ENCODE data around the gene JMJD6.

The JMJD6 gene

GRCh38 chr17:76726231-76726775 is at the start of gene JMJD6:
Gene JMJD6 (minus strand): TSS chr17:76726606. CDS start chr17:76726475, 131 bp downstream.
- peak; percentile 85 for DNase-seq (ENCODE audit: low read depth)
- TF ChIP-seq CTCF (IDR thresholded peaks at IDR 0.05; ENCODE audit: control insufficient read depth, insufficient read depth, low read depth, low read length, missing control alignments) = no peak
- peak within 1 kb of the TSS; percentile 96 for H3K4me3 ChIP-seq (ENCODE audit: control insufficient read depth, low read depth, low read length)

DNA sequence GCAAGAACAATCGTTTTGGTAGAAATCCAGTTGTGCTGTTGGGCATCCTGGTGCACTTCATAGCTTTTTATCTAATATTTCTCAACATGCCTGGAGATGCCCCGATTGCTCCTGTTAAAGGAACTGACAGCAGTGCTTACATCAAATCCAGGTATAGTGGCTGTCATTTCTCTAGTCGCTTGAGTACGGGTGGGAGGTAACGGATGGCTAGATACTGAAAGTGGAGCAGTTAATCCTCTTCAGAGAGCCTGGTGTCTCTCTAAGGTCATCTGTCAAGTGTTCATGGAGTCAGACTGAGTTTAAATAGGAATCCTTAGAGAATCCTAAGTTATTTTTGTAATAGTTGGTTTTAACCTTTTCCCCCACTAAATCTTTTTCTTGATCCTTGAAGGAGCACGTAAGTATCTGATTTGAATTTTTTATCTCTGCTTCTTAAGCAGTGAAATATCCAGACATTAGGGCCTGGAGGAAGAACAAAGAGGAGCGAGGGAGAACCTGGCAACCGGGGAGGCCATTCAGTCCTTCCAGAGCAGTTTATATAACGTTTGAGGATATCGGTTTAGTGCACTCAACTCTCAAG is 48.7 kb upstream of the JMJD6 start:
- no peak for DNase-seq (ENCODE audit: low read depth)
- no peak for TF ChIP-seq CTCF (IDR thresholded peaks at IDR 0.05; ENCODE audit: control insufficient read depth, insufficient read depth, low read depth, low read length, missing control alignments)
- no peak overlapping the region for H3K4me3 ChIP-seq (ENCODE audit: control insufficient read depth, low read depth, low read length)

DNA sequence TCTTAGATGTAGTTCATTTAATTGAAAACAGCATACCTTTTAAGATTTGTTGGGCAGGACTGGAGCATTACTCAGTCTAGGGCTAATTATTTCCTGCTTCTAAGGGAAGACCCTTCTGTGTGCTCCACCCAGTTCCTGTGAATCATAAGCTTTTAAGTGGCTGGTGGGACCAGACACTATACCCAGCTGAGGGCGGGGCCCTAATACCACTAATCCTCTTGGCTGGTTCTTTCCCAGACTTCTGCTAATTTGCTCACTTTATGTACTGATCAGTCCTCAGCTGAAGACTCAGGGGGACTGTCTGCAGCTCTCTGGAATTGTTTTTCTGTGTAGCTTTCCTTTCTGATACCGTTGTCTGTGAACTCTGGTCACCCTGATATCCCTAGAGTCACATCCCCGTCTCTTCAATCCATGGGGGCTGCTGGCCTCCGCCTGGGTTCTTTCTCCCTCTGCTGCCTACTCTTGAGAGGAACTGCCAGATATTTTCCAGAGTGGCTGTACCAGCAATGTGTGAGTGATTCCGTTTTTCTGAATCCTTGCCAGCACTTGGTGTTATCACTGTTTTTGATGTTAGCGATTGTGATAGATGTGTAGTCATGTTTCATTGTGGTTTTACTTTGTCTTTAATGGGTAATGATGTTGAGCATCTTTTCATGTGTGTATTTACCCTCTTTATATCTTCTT is 46.6 kb upstream of the JMJD6 start:
- peak overlapping the region; percentile 24 for H3K4me3 ChIP-seq (ENCODE audit: control insufficient read depth, low read depth, low read length)
- peak; percentile 9 for TF ChIP-seq CTCF (IDR thresholded peaks at IDR 0.05; ENCODE audit: control insufficient read depth, insufficient read depth, low read depth, low read length, missing control alignments)
- DNase-seq (ENCODE audit: low read depth) = peak; percentile 76

DNA sequence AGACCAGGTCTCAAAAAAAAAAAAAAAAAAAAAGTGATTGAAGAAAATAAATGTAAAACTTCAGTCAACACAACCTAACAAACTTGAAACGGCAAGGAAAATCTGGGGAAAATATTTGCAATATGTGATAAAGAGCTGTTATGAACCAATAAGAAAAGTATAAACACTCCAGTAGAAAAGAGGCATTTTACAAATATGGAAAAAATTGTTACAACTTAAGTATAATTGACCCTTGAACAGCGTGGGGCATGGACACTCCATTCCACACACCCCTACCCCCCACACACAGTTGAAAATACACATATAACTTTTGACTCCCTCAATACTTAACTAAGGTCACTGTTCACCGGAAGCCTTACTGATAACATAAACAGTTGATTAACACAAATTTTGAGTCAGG is 32.2 kb upstream of the JMJD6 start:
- H3K4me3 ChIP-seq (ENCODE audit: control insufficient read depth, low read depth, low read length) = no peak overlapping the region
- no peak for TF ChIP-seq CTCF (IDR thresholded peaks at IDR 0.05; ENCODE audit: control insufficient read depth, insufficient read depth, low read depth, low read length, missing control alignments)
- DNase-seq (ENCODE audit: low read depth) = no peak

- DNase-seq (ENCODE audit: low read depth) = no peak
- TF ChIP-seq CTCF (IDR thresholded peaks at IDR 0.05; ENCODE audit: control insufficient read depth, insufficient read depth, low read depth, low read length, missing control alignments) = no peak
Measured at GRCh38 chr17:76757256-76757655, 30.9 kb upstream of the JMJD6 start.

GRCh38 chr17:76755285-76755684 is 28.9 kb upstream of the JMJD6 start:
- H3K4me3 ChIP-seq (ENCODE audit: control insufficient read depth, low read depth, low read length) = no peak overlapping the region
- no peak for TF ChIP-seq CTCF (IDR thresholded peaks at IDR 0.05; ENCODE audit: control insufficient read depth, insufficient read depth, low read depth, low read length, missing control alignments)
- DNase-seq (ENCODE audit: low read depth) = no peak

More at GRCh38 chr17:76757256-76757655, 30.9 kb upstream of the JMJD6 start:
- no peak overlapping the region for H3K4me3 ChIP-seq (ENCODE audit: control insufficient read depth, low read depth, low read length)

Data from AG09309 (cell line).